ENCODE measurements around the gene UBAC1. TPM values are rescaled to one million over a fixed set of nuclear protein-coding genes. Genes with fewer than 3 reads are reported as not detected.
A peak's percentile ranks its signal among the peaks of the same experiment; 100 is the strongest.

UBAC1 gene
- total RNA-seq, 2 donors from 2014 or later = 47.9 to 48.4 TPM

DNA sequence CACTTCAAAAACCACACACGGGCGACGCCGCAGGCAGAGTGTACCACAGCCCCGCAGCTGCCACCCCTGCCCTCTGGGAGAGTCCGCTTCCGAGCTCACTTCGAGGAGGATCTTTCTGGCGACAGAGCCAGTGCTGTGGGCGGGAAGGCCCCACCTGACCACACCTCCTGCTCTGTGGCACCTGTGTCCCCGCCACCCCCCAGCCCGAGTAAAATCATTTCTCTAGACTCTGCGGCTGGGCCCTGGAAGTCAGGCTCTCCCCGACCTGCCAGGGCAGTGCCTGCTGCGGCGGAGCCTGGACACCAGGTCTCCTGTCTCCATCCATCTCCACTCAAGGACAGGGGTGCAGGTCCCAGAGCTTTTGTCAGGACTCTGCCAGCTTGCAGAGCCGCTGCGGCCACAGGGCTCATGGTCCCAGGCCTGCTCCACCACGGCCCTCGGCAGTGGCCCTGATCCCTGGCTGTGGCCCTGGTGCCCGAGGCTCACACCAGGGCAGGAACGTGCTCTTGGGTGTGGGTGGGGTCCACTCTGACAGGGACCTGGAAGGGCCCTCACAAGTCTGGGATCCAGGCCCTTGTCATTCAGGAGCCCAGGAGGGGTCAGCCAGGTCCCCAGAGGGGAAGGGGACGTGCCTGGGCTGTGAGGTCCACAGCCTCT lies 33.0 kb downstream of the UBAC1 start:
- TF ChIP-seq, protein P1, sequence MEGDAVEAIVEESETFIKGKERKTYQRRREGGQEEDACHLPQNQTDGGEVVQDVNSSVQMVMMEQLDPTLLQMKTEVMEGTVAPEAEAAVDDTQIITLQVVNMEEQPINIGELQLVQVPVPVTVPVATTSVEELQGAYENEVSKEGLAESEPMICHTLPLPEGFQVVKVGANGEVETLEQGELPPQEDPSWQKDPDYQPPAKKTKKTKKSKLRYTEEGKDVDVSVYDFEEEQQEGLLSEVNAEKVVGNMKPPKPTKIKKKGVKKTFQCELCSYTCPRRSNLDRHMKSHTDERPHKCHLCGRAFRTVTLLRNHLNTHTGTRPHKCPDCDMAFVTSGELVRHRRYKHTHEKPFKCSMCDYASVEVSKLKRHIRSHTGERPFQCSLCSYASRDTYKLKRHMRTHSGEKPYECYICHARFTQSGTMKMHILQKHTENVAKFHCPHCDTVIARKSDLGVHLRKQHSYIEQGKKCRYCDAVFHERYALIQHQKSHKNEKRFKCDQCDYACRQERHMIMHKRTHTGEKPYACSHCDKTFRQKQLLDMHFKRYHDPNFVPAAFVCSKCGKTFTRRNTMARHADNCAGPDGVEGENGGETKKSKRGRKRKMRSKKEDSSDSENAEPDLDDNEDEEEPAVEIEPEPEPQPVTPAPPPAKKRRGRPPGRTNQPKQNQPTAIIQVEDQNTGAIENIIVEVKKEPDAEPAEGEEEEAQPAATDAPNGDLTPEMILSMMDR (conservative IDR thresholded peaks at IDR 0.05) = no peak
- Mint-ChIP-seq H3K4me3 (no peak overlapping the region), H3K36me3 (ENCODE audit: low read depth) (peaks cover 40% of the 10 kb centered on the region), H3K27ac (peak overlapping the region; percentile 31), H3K27me3 (ENCODE audit: insufficient read depth) (no peaks in the 10 kb centered on the region), H3K9me3 (no peaks in the 10 kb centered on the region), H3K4me1 (no peaks in the 10 kb centered on the region)
- no peak overlapping the region for H3K9ac ChIP-seq (ENCODE audit: extremely low read depth, low read length, poor library complexity, severe bottlenecking)
- no peaks in the 10 kb centered on the region for H3K27me3 ChIP-seq (ENCODE audit: control insufficient read depth, insufficient read depth, low read length, poor library complexity, severe bottlenecking)
- 91 to 98% methylated on average over 15 to 23 of the region's 23 CpGs for WGBS, 2 experiments (ENCODE audit: insufficient coverage in 1 of 2, insufficient read length in 1 of 2)
- H3K36me3 ChIP-seq (ENCODE audit: control insufficient read depth, insufficient read depth, low read length) = peaks cover 15% of the 10 kb centered on the region
- no peak overlapping the region for H3K27ac ChIP-seq (ENCODE audit: low read depth, low read length)
- no peaks in the 10 kb centered on the region for H3K4me1 ChIP-seq (ENCODE audit: control insufficient read depth, insufficient read depth, low read length)
- no peak for DNase-seq
- no peaks in the 10 kb centered on the region for H3K9me3 ChIP-seq (ENCODE audit: control insufficient read depth, low read length)
- no peak overlapping the region for H3K4me3 ChIP-seq (ENCODE audit: low read length)

GRCh38 chr9:135927195-135928013 lies 33.8 kb downstream of the UBAC1 start:
- H3K27me3 Mint-ChIP-seq (ENCODE audit: insufficient read depth) = no peaks in the 10 kb centered on the region
- H3K4me3 ChIP-seq (ENCODE audit: low read length) = no peak overlapping the region
- peaks cover 32% of the 10 kb centered on the region for H3K36me3 Mint-ChIP-seq (ENCODE audit: low read depth)
- no peaks in the 10 kb centered on the region for H3K27me3 ChIP-seq (ENCODE audit: control insufficient read depth, insufficient read depth, low read length, poor library complexity, severe bottlenecking)
- 95 to 96% methylated on average over 13 to 25 of the region's 25 CpGs for WGBS, 2 experiments (ENCODE audit: insufficient coverage in 1 of 2, insufficient read length in 1 of 2)
- H3K4me1 Mint-ChIP-seq = no peaks in the 10 kb centered on the region
- peaks cover 7% of the 10 kb centered on the region for H3K36me3 ChIP-seq (ENCODE audit: control insufficient read depth, insufficient read depth, low read length)
- H3K9me3 ChIP-seq (ENCODE audit: control insufficient read depth, low read length) = no peaks in the 10 kb centered on the region
- H3K9me3 Mint-ChIP-seq = no peaks in the 10 kb centered on the region
- no peak overlapping the region for H3K27ac ChIP-seq (ENCODE audit: low read depth, low read length)
- TF ChIP-seq, protein P1 (conservative IDR thresholded peaks at IDR 0.05) = no peak
- H3K4me3 Mint-ChIP-seq = no peak overlapping the region
- no peaks in the 10 kb centered on the region for H3K4me1 ChIP-seq (ENCODE audit: control insufficient read depth, insufficient read depth, low read length)
- no peak overlapping the region for H3K9ac ChIP-seq (ENCODE audit: extremely low read depth, low read length, poor library complexity, severe bottlenecking)
- H3K27ac Mint-ChIP-seq = peak overlapping the region; percentile 31
- no peak for DNase-seq

GRCh38 chr9:135926402-135927194 lies 34.6 kb downstream of the UBAC1 start:
- H3K27me3 Mint-ChIP-seq (ENCODE audit: insufficient read depth) = no peaks in the 10 kb centered on the region
- no peaks in the 10 kb centered on the region for H3K4me1 ChIP-seq (ENCODE audit: control insufficient read depth, insufficient read depth, low read length)
- no peaks in the 10 kb centered on the region for H3K9me3 Mint-ChIP-seq
- H3K4me3 Mint-ChIP-seq = no peak overlapping the region
- TF ChIP-seq, protein P1 (conservative IDR thresholded peaks at IDR 0.05) = no peak
- peaks cover 1% of the 10 kb centered on the region for H3K36me3 ChIP-seq (ENCODE audit: control insufficient read depth, insufficient read depth, low read length)
- H3K36me3 Mint-ChIP-seq (ENCODE audit: low read depth) = peaks cover 26% of the 10 kb centered on the region
- H3K27ac ChIP-seq (ENCODE audit: low read depth, low read length) = no peak overlapping the region
- H3K9me3 ChIP-seq (ENCODE audit: control insufficient read depth, low read length) = no peaks in the 10 kb centered on the region
- H3K4me3 ChIP-seq (ENCODE audit: low read length) = no peak overlapping the region
- no peaks in the 10 kb centered on the region for H3K27me3 ChIP-seq (ENCODE audit: control insufficient read depth, insufficient read depth, low read length, poor library complexity, severe bottlenecking)
- no peak overlapping the region for H3K27ac Mint-ChIP-seq
- H3K9ac ChIP-seq (ENCODE audit: extremely low read depth, low read length, poor library complexity, severe bottlenecking) = no peak overlapping the region
- no peak for DNase-seq
- no peaks in the 10 kb centered on the region for H3K4me1 Mint-ChIP-seq
- 92% methylated on average over 26 to 27 of the region's 27 CpGs for WGBS, 2 experiments (ENCODE audit: insufficient coverage in 1 of 2, insufficient read length in 1 of 2)

Data from endodermal cell (in vitro differentiated cells).